GM19025 (cell line): ENCODE results near the gene WDR20.
"Not testable (repeated sequence)": the region's sequence is repeated elsewhere in the genome, so short reads cannot be mapped to it uniquely, and the experiment has no call there.

Experiments
- ATAC-seq: cut with Tn5 transposase; IDR thresholded peaks from one replicate; pipeline ENCODE4 v1.9.1; 2021; ENCODE audit warnings: mild to moderate bottlenecking, low read depth, moderate library complexity; ENCODE audit not compliant: unreplicated experiment

The WDR20 gene

DNA sequence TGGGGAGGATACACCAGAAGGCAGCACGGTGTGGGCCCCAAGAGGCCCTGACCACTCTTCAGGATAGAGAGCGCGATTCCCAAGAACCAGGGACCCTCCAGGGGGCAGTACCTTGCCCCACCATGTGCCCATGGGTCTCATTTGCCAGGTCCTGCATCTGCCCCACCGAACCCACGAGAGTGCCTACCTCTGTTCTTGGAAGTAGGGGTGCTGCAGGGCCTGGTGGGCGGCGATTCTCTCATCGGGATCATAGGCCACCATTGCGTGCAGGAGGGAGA, 92.6 kb downstream of the WDR20 start:
- no peak for ATAC-seq

DNA sequence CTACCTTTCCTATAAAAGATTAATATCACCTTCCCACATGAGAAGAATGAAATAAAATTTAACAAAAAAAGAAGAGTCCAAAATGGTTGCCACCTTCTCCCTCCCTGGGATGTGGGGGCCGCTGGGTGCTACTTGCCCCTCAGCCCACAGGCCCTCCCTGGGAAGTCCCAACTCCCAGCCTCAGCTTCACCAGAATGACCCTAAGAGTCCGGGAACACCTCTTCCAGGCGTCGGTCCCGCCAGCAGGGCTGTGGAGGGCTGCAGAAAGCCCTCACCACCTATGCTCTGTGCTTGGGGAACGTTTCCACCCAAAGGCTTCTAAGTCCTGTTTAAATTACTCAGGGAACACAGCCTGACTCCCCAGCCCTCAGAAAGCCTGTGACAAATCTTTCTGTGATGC, 93.4 kb downstream of the WDR20 start:
- ATAC-seq = no peak

DNA sequence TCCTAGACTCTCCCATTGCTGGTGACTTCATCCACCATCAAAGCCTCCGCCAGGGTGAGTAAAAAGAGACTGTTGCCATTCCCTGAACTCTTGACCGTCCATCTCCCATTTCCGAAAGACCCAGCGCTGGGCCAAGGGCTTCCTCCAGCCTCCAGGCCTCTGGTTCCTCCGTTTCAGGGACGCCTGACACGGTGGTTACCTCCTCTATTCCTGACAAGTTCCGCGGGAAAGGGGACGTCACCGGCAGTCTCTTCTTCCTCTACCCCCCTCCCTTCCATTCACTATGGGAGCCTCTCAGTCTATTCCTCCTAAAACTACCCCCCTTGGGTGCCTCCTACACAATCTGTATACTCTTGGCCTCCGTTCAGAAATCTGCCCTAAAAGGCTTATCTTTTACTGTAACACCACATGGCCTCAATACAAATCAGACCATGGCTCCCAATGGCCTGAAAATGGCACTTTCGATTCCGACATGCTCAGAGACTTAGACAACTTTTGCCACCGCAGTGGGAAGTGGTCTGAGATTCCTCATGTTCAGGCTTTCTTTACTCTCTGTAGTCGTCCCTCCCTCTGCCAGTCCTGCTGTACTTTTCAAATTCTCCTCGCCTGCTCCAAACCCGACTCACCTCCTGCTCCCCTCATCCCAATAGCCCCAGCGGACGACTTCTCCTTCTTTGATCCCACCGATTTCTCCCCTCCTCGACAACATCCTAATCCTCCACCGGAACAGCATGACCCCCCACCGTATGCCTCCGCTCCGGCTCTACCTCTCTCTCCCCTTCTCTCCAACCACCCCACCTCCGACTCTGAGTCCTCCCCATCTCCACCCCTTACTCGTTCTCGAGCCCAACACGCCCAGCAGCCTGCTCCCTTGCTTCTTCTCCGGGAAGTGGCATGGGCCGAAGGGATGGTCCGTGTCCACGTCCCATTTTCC, 94.9 kb downstream of the WDR20 start:
- no peak for ATAC-seq

DNA sequence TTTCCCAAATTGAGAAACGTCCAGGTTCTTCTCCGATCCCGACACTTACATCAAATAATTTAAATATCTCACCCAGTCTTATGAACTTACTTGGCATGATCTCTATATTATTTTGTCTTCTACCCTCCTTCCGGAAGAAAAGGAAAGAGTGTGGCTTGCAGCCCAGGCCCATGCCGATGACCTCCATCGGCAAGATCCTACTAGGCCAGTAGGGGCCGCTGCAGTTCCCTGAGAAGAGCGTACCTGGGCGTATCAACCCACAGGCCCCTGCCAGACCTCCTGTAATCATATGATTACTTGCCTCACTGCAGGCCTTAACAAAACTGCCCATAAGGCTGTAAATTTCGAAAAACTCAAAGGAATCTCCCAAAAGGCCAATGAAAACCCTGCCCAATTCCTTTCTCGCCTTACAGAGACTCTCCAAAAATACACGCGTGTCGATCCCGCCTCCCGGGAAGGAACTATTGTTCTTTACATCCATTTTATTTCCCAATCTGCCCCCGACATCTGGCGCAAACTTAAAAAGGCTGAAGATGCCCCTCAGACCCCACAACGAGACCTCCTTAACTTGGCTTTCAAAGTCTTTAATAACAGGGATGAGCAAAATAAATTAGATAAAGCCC, 95.7 kb downstream of the WDR20 start:
- ATAC-seq = no peak

GRCh38 chr14:102236026-102236425, 96.3 kb downstream of the WDR20 start:
- no peak for ATAC-seq

GRCh38 chr14:102238131-102238530, 98.4 kb downstream of the WDR20 start:
- ATAC-seq = no peak

DNA sequence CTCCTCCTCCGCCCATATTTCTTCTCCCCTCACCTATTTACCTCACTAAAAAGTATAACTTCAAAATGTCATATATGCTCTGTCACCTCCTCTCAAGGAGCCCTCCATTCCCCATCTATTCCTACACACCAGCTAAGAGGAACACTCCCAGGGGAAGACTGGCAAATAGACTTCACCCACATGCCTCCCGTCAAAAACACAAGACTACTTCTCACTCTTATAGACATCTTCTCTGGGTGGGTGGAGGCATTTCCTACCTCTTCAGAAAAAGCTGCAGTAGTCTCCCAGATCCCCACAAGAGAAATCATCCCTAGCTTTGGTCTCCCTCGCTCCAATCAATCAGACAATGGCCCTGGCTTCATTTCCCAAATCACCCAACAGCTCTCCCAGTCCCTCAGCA, 99.1 kb downstream of the WDR20 start:
- no peak for ATAC-seq

DNA sequence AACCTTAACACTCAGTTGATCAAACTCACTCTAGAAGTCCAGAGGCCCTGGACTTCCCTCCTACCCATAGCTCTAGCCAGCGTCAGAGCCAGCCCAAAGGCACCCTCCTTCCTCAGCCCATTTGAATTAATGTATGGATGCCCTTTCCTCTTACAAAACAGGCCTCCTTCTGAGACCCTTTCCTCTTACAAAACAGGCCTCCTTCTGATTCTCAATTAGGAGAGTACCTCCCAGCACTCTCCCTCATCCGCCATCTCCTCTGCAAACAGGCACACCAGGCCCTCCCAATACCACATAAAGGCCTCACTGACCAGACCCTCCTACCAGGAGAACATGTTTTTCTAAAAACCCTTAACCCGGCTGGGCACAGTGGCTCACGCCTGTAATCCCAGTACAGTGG, 99.5 kb downstream of the WDR20 start:
- ATAC-seq = no peak

DNA sequence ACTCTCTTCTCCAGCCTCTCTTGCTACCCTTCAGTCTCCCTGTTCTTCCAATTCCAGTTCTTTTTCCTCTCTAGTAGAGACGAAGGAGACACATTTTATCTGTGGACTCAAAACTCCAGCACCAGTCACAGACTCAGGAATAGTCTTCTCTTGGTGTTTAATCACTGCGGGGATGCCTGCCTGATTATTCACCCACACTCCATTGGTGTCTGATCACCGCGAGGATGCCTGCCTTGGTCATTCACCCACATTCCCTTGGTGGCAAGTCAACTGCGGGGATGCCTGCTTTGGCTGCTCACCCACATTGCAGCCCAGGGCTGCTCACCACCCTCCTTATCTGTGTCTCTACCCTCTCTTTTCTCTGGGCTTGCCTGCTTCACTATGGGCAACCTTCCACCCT, 100.8 kb downstream of the WDR20 start:
- ATAC-seq = not testable (repeated sequence)

DNA sequence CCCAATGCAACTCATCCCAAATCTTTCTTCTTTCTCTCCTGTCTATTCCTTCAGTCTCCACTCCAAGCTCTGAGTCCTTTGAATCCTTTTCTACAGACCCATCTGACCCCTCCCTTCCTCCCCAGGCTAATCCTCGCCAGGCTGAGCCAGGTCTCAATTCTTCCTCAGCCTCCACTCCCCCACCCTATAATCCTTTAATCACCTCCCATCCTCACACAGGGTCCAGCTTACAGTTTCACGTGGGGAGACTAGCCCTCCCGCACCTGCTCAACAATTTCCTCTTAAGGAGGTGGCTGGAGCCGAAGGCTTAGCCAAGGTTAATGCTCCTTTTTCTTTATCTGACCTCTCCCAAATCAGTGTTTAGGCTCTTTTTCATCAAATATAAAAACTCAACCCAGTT, 101.5 kb downstream of the WDR20 start:
- ATAC-seq = no peak

GRCh38 chr14:102243795-102244194, 104.1 kb downstream of the WDR20 start:
- ATAC-seq = not testable (repeated sequence)

DNA sequence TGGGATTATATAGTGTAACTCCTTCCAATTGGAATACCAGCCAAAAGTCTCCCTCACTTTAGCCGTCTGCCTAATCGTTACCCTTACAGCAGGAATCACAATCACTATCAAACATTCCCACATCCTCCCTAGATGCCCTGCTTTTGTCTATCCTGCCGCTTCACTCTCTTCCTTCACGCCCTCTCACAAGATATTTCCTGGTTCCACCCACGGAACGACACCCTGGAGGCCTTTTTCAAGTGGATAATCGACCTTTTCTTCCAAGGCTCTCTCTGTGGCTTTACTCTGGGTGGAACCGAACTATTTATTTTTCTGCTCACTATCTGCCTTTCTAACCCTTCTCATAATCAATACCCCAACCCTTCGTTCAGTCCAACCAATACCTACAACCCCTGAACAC, 106.4 kb downstream of the WDR20 start:
- no peak for ATAC-seq

DNA sequence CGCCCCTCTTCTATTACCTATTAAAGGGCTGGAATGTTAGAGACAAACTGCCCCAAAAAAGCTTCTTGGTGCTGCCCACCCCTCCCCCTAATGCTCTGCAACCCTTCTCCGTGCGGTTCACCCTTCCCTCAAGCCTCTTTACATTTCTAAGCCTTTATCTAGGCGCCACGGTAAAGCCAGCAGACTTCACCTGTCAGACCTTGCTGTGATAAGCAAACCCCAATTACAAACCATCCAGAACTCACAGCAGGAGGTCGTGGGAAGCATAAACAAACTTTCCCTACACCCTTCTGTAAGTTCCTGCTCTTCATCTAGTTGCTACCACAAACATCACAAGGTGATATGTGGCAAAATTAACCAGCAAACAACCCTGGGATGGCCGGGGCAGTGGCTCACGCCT, 108.4 kb downstream of the WDR20 start:
- ATAC-seq = no peak

DNA sequence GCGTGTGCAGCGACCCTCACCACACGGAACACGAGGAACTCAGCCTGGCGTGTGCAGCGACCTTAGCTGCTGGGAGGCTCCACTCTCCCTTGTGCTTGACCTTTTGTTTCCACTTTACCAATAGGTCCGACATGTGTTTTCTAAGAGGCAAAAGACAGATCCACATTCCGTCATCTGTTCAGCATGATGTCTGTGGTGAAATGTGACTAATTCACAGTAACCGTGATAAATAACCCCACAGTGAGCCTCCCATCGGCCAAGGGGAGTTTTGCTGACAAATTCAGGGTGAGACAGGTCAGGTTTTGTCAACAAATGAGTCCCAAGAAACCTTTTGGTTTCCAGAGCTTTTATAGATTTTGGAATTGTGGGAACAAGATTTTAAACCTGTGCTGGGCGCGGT, 109.3 kb downstream of the WDR20 start:
- ATAC-seq = no peak

- ATAC-seq = no peak
Measured at GRCh38 chr14:102249981-102250380, 110.3 kb downstream of the WDR20 start.

- no peak for ATAC-seq
Measured at GRCh38 chr14:102250636-102251035, 110.9 kb downstream of the WDR20 start.

DNA sequence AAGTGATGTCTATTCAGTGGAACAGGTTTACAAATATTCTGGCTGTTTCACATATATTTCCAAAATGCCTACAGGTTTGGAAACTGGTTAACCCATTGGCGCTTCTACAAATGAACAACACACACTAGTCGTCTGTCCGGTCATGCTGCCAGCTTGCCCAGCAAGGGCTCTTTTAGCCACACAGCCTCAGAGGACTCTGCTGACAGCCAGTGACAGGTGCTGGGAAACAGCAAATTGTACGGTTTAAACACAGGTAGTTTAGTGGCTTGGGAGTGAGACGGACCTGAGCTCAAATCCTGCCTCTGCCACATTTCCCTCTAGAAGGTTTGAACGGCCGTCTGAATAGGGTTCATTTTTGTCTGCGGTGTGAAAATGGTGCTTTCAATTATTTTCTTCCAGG, 111.5 kb downstream of the WDR20 start:
- ATAC-seq = no peak

GRCh38 chr14:102252834-102253801, 113.4 kb downstream of the WDR20 start:
- no peak for ATAC-seq

GRCh38 chr14:102255401-102256190, 115.9 kb downstream of the WDR20 start:
- no peak for ATAC-seq

GRCh38 chr14:102256716-102257115, 117.0 kb downstream of the WDR20 start:
- ATAC-seq = no peak
